HG03432 (cell line): Measurements from ENCODE around the gene SH3PXD2B.

Source experiments
- ATAC-seq: cut with Tn5 transposase; IDR thresholded peaks from one replicate; pipeline ENCODE4 v1.9.1; 2021; ENCODE audit warnings: mild to moderate bottlenecking, moderate library complexity; ENCODE audit not compliant: unreplicated experiment

SH3PXD2B gene

GRCh38 chr5:172280929-172281328 lies 173.4 kb downstream of the SH3PXD2B start:
- ATAC-seq: no peak

GRCh38 chr5:172280317-172280716 lies 174.0 kb downstream of the SH3PXD2B start:
- ATAC-seq: no peak

DNA sequence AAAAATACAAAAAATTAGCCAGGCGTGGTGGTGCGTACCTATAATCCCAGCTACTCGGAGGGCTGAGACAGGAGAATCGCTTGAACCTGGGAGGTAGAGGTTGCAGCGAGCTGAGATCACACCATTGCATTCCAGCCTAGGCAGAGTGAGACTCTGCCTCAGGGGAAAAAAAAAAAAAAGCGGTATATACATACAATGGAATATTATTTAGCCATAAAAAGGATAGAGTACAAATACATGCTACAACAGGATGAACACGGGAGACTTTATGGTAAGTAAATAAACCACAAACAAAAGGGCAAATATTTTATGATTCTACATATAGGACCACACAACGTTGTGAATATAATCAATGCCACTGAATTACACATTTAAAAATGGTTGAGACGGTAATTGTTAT lies 176.0 kb downstream of the SH3PXD2B start:
- no peak for ATAC-seq

GRCh38 chr5:172276214-172276613 lies 178.1 kb downstream of the SH3PXD2B start:
- no peak for ATAC-seq
